ENCODE measurements around the gene ASPM. TPM values are rescaled to one million over a fixed set of nuclear protein-coding genes. Genes with fewer than 3 reads are reported as not detected.
A peak's percentile ranks its signal among the peaks of the same experiment; 100 is the strongest.

The ASPM gene
- total RNA-seq, 1 donor from 2014 or later, result 3.9 TPM

DNA sequence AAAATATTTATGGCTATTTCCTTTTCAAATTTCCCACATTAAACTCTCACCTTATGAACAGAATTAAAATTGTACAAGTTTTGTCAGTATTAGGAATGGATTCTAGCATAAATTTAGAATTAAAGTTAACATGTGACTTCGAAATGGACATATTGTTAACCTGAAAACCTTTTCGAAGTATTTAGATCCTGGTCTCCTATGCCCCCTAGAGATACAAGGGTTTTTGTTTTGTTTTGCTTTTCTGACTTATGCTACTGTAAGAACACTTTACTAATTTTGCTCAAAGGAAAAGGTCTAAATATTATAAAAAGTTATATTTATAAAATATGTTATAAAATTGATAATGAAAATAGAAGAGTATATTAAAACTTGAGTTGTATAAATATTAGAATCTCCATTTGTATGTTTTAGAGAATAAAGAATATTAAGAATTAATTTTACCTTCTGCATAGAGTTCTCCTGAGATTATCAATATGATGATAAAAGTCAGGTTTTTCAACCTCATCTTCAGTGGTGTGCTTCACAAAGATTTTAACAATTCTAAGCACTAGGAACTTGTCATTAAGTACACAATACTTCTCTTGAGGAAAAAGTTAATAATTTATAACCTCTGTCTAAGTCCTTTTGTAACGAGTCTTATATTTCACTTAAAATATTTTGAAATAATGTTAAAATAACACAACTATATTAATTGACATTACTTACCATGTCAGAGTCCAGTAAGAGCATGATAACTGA, 79.6 kb downstream of the ASPM start, which contains the start of gene F13B:
Gene F13B, minus strand, starts transcription at position 542 of the 738 bp plus-strand sequence. Its CDS starts 37 bp downstream, at position 505.
- Histone ChIP-seq H3K36me3 (ENCODE audit: insufficient read depth, low read length) (no peaks in the 10 kb centered on the region), H3K27me3 (ENCODE audit: insufficient read depth, low read length) (no peaks in the 10 kb centered on the region), H3K79me2 (ENCODE audit: insufficient read depth, low read length) (no peaks in the 10 kb centered on the region), H3K4me3 (ENCODE audit: insufficient read depth, low read depth, low read length) (no peak within 1 kb of the TSS), H3K4me2 (ENCODE audit: low read length) (no peak within 1 kb of the TSS), H3K9me3 (ENCODE audit: insufficient read depth, low read depth, low read length) (no peaks in the 10 kb centered on the region), H3K27ac (ENCODE audit: low read depth, low read length) (no peak within 1 kb of the TSS), H3K4me1 (ENCODE audit: insufficient read depth, low read length) (no peaks in the 10 kb centered on the region), H2AFZ (ENCODE audit: low read depth, low read length) (no peak within 1 kb of the TSS), H3K9ac (ENCODE audit: low read length) (no peak within 1 kb of the TSS), H4K20me1 (ENCODE audit: insufficient read depth, low read length) (no peaks in the 10 kb centered on the region)
- H3K27me3 Mint-ChIP-seq (ENCODE audit: low read depth, unreplicated experiment), result no peaks in the 10 kb centered on the region
- H3K4me1 Mint-ChIP-seq (ENCODE audit: low read depth, unreplicated experiment), result peaks cover 3% of the 10 kb centered on the region
- TF ChIP-seq, protein P1, sequence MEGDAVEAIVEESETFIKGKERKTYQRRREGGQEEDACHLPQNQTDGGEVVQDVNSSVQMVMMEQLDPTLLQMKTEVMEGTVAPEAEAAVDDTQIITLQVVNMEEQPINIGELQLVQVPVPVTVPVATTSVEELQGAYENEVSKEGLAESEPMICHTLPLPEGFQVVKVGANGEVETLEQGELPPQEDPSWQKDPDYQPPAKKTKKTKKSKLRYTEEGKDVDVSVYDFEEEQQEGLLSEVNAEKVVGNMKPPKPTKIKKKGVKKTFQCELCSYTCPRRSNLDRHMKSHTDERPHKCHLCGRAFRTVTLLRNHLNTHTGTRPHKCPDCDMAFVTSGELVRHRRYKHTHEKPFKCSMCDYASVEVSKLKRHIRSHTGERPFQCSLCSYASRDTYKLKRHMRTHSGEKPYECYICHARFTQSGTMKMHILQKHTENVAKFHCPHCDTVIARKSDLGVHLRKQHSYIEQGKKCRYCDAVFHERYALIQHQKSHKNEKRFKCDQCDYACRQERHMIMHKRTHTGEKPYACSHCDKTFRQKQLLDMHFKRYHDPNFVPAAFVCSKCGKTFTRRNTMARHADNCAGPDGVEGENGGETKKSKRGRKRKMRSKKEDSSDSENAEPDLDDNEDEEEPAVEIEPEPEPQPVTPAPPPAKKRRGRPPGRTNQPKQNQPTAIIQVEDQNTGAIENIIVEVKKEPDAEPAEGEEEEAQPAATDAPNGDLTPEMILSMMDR (IDR thresholded peaks at IDR 0.05; ENCODE audit: insufficient read depth, low read depth, low read length), result no peak
- TF ChIP-seq EZH2 (IDR thresholded peaks at IDR 0.05; ENCODE audit: insufficient read depth, low read length), result no peak
- FAIRE-seq, result no peak
- no peak within 1 kb of the TSS for H3K27ac Mint-ChIP-seq (ENCODE audit: unreplicated experiment)
- DNase-seq (ENCODE audit: low read depth), result no peak
- H3K36me3 Mint-ChIP-seq (ENCODE audit: low read depth, unreplicated experiment), result peaks cover 4% of the 10 kb centered on the region
- H3K9me3 Mint-ChIP-seq (ENCODE audit: unreplicated experiment), result peaks cover 5% of the 10 kb centered on the region
- H3K4me3 Mint-ChIP-seq (ENCODE audit: unreplicated experiment), result no peak within 1 kb of the TSS

GRCh38 chr1:197066277-197066676, 80.2 kb downstream of the ASPM start:
- Histone ChIP-seq H3K4me2 (ENCODE audit: low read length) (no peak overlapping the region), H3K4me3 (ENCODE audit: insufficient read depth, low read depth, low read length) (no peak overlapping the region), H2AFZ (ENCODE audit: low read depth, low read length) (no peak overlapping the region), H3K27me3 (ENCODE audit: insufficient read depth, low read length) (no peaks in the 10 kb centered on the region), H3K27ac (ENCODE audit: low read depth, low read length) (no peak overlapping the region), H3K9me3 (ENCODE audit: insufficient read depth, low read depth, low read length) (no peaks in the 10 kb centered on the region), H3K9ac (ENCODE audit: low read length) (no peak overlapping the region), H3K4me1 (ENCODE audit: insufficient read depth, low read length) (no peaks in the 10 kb centered on the region), H3K36me3 (ENCODE audit: insufficient read depth, low read length) (no peaks in the 10 kb centered on the region), H3K79me2 (ENCODE audit: insufficient read depth, low read length) (no peaks in the 10 kb centered on the region), H4K20me1 (ENCODE audit: insufficient read depth, low read length) (no peaks in the 10 kb centered on the region)
- TF ChIP-seq, protein P1 (IDR thresholded peaks at IDR 0.05; ENCODE audit: insufficient read depth, low read depth, low read length), result no peak
- TF ChIP-seq EZH2 (IDR thresholded peaks at IDR 0.05; ENCODE audit: insufficient read depth, low read length), result no peak
- DNase-seq (ENCODE audit: low read depth) (no peak), FAIRE-seq (no peak)
- Mint-ChIP-seq H3K27ac (ENCODE audit: unreplicated experiment) (no peak overlapping the region), H3K4me1 (ENCODE audit: low read depth, unreplicated experiment) (peaks cover 3% of the 10 kb centered on the region), H3K36me3 (ENCODE audit: low read depth, unreplicated experiment) (peaks cover 4% of the 10 kb centered on the region), H3K9me3 (ENCODE audit: unreplicated experiment) (peaks cover 5% of the 10 kb centered on the region), H3K4me3 (ENCODE audit: unreplicated experiment) (no peak overlapping the region), H3K27me3 (ENCODE audit: low read depth, unreplicated experiment) (no peaks in the 10 kb centered on the region)

DNA sequence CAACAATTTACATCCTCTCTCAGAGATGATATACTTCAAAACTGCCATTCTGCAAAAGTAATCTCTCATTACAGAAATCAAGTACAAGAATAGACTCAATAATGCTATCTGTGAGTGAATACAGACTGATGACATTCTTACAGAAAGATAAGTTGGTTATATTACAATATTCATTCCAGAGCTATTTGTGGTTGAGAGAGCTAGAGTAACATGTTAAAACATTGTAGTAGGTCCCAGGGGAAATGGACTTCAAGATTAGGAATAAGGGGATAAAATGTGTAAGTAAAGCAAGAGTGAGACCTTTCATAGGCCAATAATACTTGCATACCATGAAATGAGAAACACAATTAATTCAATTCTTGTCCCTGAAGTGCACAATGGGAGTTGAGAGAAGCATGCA, 80.9 kb downstream of the ASPM start:
- no peak overlapping the region for H3K9ac ChIP-seq (ENCODE audit: low read length)
- peaks cover 3% of the 10 kb centered on the region for H3K4me1 Mint-ChIP-seq (ENCODE audit: low read depth, unreplicated experiment)
- H3K4me2 ChIP-seq (ENCODE audit: low read length), result no peak overlapping the region
- H3K4me1 ChIP-seq (ENCODE audit: insufficient read depth, low read length), result no peaks in the 10 kb centered on the region
- no peaks in the 10 kb centered on the region for H3K9me3 ChIP-seq (ENCODE audit: insufficient read depth, low read depth, low read length)
- H3K4me3 ChIP-seq (ENCODE audit: insufficient read depth, low read depth, low read length), result no peak overlapping the region
- H2AFZ ChIP-seq (ENCODE audit: low read depth, low read length), result no peak overlapping the region
- H3K27ac Mint-ChIP-seq (ENCODE audit: unreplicated experiment), result no peak overlapping the region
- H3K27me3 Mint-ChIP-seq (ENCODE audit: low read depth, unreplicated experiment), result no peaks in the 10 kb centered on the region
- FAIRE-seq (no peak), DNase-seq (ENCODE audit: low read depth) (peak; percentile 57)
- no peak overlapping the region for H3K27ac ChIP-seq (ENCODE audit: low read depth, low read length)
- peaks cover 5% of the 10 kb centered on the region for H3K9me3 Mint-ChIP-seq (ENCODE audit: unreplicated experiment)
- H3K27me3 ChIP-seq (ENCODE audit: insufficient read depth, low read length), result no peaks in the 10 kb centered on the region
- peaks cover 4% of the 10 kb centered on the region for H3K36me3 Mint-ChIP-seq (ENCODE audit: low read depth, unreplicated experiment)
- no peaks in the 10 kb centered on the region for H4K20me1 ChIP-seq (ENCODE audit: insufficient read depth, low read length)
- H3K36me3 ChIP-seq (ENCODE audit: insufficient read depth, low read length), result no peaks in the 10 kb centered on the region
- H3K4me3 Mint-ChIP-seq (ENCODE audit: unreplicated experiment), result no peak overlapping the region
- no peak for TF ChIP-seq EZH2 (IDR thresholded peaks at IDR 0.05; ENCODE audit: insufficient read depth, low read length)
- TF ChIP-seq, protein P1 (IDR thresholded peaks at IDR 0.05; ENCODE audit: insufficient read depth, low read depth, low read length), result no peak
- no peaks in the 10 kb centered on the region for H3K79me2 ChIP-seq (ENCODE audit: insufficient read depth, low read length)
